CD4-positive, alpha-beta T cell treated with Interleukin-17A for 4 hours (primary cell): Measurements from ENCODE around the gene FOXP4.

Experiments
- DNase-seq: peaks from one replicate; pipeline ENCODE4 v3.0.0-alpha.2; 2020; ENCODE audit warnings: mixed read lengths

Gene FOXP4

DNA sequence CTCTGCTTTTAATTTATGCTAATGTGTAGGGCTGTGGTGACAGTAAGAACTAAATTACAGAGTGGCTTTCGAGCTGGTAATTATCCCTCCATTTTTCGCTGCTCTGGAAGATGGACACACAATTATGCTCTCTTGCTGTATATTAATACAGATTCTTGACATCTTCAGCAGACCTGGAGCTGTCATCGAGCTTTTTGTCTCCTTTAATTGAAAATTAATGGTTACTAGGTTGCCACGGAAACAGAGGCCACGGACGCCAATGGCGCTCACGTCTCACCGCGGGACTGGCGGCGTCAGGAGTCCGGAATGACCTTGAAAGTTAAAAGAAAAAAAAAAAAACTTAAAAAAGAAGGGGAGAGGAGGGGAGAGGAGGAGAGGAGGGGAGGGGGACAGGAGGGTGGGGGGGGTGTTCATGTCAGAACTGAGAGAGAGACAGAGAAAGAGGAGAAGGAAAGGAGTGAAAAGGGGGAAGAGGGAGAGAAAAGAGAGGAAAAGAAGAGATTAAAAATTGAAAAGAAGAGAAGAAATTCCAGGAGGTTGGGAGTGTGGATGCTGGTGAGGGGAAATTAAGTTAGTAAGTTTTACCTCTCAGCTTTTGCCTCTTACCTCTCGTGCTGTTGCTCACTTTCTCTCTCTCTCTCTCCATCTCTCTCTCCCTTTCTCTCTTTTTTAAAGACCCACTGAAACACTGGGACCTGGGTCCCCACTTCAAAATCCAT lies 22.1 kb upstream of the FOXP4 start:
- DNase-seq, result no peak

DNA sequence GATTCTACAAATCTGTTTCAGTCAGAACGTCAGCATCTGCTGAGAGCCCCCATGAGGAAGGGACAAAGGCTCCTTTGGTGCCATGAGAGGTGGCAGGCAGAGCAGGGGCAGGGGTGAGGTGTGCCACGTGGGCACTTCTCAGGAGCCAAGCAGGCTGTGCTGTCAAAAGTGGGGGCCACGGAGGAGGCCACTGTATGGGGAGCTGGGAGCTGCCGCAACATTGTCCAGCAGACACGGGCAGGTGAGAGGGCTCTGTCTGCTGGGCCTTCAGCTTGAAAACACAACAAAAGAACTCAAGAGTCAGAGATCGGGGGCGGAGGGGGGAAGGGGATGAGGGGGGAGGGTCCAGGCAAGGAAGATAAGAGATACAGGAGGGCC lies 21.6 kb upstream of the FOXP4 start:
- DNase-seq, result no peak

GRCh38 chr6:41527721-41528408 lies 18.3 kb upstream of the FOXP4 start:
- no peak for DNase-seq

- no peak for DNase-seq
These were observed 17.7 kb upstream of the FOXP4 start for GRCh38 chr6:41528409-41528963.

DNA sequence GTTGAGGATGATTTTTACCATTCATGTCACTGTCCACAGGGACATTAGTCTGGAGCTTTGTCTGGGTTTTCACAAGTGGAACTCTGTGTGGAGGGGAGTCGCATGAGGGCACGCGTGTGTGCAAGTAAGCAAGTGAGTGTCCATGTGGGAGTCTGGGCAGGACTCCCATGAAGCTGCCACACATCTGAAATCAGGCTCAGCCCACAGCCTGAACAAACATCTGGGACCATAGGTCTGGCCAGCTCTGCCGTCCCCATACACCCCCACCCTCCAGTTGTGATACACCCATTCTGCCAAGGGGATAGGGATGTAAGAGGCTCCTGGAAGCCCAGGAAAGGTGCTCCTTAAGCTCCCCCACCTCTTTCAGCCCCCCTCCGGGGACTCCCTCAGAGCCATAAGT lies 17.1 kb upstream of the FOXP4 start:
- no peak for DNase-seq

DNA sequence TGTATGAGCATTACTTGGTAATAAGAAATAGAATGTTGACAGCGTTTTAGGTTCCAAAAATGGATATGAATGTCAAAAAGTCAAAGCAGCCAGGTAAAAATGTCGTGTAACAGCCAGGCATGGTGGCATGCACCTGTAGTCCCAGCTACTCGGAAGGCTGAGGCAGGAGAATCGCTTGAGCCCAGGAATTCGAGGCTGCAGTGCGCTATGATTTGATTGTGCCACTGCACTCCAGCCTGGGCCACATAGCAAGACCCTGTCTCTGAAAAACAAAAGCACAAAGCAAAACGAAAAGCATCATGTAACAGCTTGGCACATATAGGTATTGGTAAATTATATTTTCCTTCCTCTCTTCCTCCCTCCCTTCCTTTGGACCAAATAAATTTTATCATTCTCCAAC lies 16.2 kb upstream of the FOXP4 start:
- no peak for DNase-seq

- DNase-seq, result no peak
These were observed 15.7 kb upstream of the FOXP4 start for GRCh38 chr6:41530476-41530875.

DNA sequence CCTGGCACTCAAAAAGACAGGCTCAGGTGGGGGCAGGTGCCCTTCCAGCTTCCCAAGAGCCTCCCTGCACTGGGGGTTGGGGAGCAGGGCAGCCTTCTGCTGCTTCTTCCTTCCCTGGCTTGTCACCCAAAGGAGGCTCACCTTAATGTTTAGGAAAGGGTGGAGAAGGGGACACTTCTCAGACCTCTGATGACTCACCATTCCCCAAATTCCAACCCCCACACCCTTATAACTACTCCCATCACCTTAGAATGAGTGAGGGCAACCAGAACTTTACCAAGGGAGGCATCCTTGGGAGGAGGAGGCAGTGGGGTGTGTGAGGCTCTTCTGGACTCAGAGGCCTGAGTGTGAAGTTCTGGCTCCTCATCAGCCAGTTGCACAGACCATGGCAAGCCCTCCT lies 15.2 kb upstream of the FOXP4 start:
- DNase-seq, result no peak

DNA sequence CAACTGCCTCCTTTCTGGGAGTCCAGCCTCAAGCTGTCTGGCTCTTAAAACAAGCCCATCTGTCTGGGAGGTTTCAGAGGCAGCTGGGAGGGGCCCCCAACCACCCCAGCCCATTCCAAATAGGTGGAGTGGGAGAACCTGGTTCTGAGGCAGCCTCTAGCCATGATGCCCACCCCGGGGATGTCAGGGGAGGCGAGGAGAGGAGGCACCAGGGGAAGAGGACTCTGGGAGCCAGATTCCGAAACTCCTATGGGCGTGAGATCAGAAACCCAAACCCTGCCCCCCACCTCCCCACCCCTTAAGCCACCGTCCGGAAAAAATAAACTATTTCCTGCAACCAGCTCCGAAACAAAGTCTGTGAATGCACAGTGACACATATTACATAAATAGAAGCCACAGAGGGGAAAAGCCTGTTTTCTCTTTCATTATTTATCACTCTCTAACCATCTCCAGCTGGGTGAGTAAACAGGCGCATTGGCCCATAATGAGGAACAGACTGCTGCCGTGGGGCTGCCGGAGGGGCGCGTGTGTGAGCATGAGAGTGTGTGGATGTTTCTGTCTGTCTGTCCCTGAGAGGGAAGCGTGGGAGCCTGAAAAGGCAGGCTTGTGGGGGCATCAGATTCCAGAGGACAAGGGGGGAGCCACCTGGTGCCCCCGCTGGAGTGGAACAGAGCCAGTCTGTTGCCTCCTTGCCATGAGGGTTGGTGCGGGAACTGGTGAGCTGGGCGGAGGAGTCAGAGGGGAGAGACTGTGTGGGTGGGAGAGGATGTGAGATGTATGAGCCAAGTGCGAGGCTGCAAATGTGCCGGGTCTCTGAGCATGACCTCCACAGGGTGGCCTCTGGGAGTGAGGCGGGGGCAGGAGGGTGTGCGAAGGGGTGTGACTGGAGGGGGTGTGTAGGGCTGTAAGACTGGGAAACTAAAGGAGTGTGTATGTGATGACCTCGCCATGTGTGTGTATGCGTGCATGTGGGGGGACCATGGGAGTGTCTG lies 14.3 kb upstream of the FOXP4 start:
- peak; percentile 53 for DNase-seq

GRCh38 chr6:41535766-41536165 lies 10.4 kb upstream of the FOXP4 start:
- no peak for DNase-seq

GRCh38 chr6:41536795-41537758 lies 9.1 kb upstream of the FOXP4 start:
- DNase-seq, result no peak

DNA sequence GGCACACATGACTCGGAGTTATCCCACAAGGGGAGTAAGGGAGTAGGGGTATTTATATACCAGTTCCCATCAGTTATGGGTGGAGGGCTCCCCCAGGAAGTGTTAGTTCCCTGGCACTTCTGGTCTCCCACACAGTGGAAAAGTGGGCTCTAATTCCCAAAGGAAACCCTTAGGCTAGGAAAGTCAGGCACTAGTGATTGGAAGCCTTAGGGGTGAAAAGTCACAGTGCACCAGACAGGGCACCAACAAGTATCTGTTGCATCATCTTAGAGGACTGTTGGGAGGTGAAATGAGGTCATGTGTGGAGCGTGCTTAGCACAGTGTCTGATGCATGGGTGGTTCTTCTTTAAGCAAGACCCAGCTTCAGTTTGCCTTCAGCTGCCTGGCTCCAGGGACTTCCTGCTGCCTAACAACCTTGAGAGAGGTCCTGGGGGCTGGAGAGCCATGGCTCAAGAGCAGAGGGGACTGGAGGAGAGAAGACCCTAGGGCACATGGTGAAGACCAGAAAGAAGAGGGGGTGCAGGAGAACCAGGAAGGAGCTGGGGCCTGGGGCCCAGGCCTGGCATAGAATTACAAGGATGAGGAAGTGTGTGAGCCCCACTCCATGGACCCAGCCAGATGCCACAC lies 7.5 kb upstream of the FOXP4 start:
- DNase-seq, result no peak

DNA sequence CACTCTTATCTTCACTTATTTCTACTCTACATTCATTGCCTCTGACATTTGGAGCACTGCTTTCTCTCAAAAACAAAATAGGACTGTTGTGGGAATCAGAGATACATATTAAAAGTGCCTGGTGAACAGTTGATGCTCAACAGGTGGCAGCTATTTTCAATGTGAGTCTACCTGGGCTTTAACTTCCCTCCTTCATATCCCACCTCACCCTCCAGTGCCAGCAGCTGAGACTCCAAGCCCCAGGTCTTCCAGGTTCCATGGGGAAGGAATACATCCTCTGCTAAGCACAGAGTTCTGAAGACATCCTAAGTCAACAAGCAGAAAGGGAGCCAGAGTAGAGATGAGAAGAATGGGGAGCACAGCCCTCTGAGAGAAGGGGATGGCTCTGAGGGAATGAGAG lies 7.0 kb upstream of the FOXP4 start:
- no peak for DNase-seq

- no peak for DNase-seq
These were observed 4.8 kb upstream of the FOXP4 start for GRCh38 chr6:41541364-41541763.

DNA sequence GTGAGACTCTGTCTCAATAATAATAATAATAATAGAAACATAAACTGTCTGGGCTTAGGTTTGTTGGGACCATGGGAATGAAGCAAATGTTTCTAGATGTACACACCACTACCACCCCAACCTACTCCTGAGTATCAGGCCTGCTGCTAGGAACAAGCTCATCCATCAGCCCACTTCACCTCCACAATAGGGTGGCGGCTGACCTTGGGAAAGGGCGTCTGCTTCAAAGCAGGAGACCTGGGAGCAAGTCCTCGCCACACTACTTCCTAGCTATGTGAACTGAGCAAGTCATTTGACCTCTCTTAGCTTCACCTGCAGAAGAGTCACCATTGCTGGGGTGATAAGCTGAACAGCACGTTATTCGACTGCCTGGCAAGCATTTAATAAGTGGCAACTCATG lies 3.1 kb upstream of the FOXP4 start:
- DNase-seq, result no peak

- DNase-seq, result peak; percentile 13
These were observed 906 bp upstream of the FOXP4 start for GRCh38 chr6:41545247-41545702.

- DNase-seq, result peak; percentile 73
These were observed 289 bp downstream of the FOXP4 start for GRCh38 chr6:41546475-41546865.

- peak; percentile 44 for DNase-seq
These were observed 951 bp downstream of the FOXP4 start for GRCh38 chr6:41546866-41547798.

DNA sequence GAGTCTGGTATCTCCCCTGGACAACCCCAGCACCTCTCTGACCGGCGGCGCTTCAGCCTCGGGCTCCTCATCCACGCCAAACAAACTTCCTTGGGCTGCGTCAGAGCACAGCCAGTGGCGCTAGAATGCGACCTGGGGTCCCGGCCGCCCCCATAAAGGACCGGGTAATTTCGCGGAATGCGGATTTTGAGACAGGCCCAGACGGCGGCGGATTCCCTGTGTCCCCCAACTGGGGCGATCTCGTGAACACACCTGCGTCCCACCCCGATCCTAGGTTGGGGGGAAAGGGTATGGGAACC lies 1.6 kb downstream of the FOXP4 start:
- DNase-seq, result no peak

DNA sequence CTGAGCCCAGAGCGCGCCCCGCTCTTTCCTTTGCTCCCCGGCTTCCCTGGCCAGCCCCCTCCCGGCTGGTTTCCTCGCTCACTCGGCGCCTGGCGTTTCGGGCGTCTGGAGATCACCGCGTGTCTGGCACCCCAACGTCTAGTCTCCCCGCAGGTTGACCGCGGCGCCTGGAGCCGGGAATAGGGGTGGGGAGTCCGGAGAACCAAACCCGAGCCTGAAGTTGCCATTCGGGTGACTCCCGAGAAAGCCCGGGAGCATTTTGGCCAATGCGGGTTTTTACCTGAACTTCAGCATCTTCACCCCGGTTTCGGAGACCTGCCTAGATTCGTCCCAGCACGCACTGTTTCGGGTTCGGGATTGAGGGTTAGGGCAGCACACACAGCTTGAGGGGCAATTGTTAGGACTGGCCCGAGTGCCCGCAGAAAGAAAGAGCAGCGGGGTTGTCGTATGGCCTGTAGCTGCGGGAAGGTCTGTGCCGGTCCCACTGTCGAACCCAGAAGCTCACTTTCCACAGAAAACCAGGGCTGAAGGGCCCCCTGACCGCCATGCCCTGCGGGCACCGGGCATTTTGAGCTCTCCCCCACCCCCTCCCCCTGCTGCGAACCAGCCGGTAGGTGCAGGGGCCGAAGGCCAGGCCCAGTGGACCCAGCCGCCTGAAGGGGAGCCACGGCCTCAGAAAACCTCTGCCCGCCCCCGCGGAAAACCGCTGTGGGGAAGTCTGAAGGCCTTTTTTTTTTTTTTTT lies 2.1 kb downstream of the FOXP4 start:
- DNase-seq, result peak; percentile 30
